NCI-H1105 treated with DMSO at 0.1 percent for 48 hours (cell line): ENCODE data around the gene SLC6A1.

Experiments used
- DNase-seq: peaks from one replicate; lab custom pipeline; 2025; lab: John Stamatoyannopoulos, UW

SLC6A1 gene

DNA sequence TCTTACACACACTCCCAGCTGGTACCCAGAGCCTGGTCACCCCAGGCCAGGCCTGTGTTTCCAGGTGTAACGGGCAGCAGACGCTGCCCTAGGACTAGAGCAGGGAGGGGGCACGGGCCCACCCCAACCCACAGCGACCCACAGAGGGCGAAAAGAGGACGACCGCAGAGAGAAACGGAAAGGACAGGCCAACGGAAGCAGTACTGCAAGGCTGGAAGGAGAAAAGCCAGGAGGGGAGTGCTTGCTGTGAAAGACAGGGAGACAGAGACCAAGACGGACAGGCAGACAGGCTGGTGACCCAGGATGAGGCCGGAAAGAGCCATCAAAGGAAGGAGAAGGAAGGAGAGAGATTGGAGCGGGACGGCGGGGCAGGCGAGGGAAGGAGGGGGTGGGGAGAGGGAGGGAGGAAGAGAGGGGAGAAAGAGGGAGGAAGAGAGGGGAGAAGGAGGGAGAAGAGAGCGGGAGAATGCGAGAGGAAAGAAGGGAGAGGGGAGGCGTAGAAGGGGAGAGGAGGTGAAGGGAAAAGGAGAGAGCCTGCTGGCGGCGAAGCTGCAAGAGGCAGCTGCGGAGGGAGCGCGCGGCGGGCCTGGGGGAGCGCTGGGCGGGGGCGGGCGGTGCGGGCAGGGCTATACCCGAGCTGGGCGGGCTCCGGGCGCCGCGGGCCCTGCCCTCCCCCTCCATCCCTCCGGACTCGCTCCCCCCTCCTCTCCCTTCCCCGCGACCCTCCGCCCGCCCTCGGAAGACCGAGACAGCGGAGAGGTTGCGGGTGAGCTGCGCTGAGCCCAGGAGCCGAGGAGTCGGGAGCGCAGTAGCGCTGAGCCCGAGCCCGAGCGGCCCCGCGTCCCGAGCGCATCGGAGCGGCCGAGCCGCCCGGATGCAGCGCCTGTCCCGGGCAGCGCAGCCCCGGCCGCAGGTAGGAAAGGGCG is at the start of gene SLC6A1:
TSS of gene SLC6A1 (plus strand) at position 732 of the 926 bp plus-strand sequence. CDS start 24,464 bp downstream, outside the sequence.
- peak; percentile 12 for DNase-seq

DNA sequence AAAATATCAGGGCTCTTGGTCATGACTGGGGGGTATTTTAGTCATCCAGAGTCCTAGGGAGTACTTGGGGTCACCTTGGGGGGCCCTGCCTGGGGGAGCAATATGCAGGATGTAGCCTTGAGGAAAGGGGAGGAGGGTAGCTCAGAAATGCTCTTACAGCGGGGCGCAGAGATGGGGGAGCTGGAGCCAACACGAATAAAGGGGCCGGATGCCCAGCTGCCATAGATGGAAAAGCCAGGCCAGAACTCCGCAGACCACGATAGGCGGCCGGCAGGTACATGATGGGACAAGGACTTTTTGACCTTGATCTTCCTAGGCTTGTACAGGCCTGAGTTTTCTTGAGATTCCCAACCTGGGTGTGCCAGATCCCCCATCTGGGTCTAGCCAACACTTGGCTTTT is 47.7 kb upstream of the SLC6A1 start:
- no peak for DNase-seq

DNA sequence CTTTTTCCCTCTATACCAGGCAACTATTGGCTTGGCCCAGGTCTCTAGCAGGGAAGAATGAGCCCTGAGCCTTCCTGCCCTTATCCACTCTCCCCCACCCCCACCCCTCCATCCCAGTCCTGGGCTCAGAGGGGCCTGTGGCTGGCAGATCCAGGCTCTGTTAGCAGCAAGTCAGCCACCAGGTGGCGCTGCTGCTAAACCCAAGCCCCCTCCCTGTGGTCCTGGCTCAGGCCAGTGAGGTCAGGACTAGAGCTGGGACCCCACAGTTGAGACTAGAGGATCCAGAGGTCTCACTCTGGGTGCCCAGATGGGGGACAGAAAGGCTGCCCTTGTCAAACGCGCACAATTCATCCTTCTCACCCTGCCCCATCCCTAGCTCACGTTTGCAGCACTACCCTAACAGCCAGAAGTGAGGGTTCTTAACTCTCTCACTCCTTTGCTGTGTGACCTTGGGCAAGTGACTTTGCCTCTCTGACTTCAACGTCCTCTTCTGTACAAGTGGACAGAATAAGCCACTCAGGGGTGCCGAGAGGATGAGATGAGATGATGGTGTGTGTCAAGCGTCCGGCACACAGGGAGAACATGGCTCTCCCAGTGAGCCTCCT is 46.8 kb upstream of the SLC6A1 start:
- no peak for DNase-seq

DNA sequence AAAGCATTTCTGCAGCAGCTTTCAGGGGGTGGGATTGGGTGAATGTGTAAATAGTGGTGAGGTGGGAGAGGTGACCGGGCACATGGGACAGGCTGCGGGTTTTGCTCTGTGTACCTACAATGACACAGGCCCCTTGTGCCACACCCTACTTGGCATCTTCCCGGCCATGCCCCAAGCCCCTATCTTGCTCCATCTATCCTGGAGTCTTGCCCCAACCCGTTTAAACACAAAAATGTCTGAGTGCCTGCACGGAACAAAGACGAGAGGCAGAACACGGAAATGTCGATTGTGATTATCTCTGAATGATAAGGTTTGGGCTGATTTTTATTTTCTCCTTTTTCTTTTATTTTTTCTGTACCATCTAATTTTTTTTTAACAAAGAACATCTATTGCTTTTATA is 46.0 kb upstream of the SLC6A1 start:
- no peak for DNase-seq

DNA sequence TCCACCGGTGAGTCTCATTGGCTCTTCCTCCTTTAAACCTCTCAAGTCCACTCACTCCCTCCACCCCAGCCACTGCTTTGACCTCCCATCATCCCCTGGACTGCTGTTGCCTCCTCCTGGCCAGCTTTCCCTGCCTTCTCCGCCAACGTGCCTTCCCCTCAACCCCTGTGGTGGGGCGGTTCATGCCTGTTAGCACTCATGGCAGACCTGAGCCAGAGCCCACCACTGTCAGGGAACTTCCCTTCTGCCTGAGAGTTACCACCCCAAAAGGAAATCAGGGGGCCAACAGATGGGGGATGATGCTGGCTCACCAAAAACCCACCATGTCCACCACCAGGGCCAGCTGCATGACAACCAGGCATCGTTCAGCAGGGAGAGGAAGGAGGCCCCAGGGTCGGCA is 44.2 kb upstream of the SLC6A1 start:
- DNase-seq = no peak

DNA sequence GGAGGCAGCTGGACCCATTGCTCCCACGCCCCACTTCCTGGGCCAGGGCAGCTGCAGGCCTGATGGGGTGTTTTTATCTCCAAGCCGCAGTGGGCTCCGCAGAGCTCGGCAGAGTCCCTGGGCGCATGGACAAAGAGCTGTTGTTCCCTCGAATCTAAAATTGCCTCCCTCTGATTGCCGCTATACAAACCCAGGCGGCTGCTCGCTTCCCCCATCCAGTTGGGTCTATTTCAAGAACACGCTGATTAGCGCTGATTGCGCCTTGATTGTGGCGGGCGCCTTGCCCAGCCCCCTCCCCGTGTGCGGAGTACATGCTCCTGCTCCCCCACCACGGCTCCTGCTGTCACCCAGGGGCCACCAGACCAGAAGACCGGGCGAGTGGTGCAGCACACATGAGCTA is 43.4 kb upstream of the SLC6A1 start:
- no peak for DNase-seq

DNA sequence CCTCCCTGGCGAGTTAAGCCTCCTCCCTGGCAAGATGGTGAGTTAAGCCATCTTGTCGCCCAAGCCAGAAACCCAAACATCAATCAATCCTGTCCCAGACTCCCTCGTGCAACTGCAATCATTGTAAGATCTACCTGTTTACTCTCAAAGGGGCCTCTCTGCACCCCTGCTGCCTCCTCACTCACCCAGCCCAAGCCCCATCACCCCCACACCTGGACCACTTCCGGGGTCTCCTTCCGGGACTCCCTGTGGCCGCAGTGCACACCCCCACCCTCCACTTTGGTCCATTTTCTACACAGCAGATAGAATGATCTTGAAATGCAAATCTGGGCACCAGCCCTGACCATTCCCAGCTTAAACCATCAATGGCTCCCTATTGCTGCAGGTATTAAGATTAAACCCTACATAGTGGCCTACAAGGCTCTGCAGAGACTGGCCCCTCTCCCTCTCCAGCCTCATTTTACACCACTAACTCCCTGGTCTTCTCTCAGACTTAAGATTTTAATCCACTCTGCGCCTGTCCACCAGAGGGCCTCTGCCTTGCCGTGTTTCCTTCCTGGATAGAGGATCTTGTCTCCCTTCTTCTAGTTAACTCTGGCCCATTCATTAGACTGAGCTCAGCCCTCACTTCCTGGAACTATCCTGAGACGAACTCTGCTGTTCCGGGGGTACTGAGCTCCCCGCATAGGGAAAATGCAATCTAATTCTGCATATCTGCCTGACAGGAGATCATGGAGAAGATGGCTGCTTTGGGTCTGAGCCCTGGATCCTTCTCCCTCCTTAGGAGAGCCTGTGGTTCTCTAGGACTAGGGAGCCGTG is 41.9 kb upstream of the SLC6A1 start:
- peak; percentile 19 for DNase-seq

DNA sequence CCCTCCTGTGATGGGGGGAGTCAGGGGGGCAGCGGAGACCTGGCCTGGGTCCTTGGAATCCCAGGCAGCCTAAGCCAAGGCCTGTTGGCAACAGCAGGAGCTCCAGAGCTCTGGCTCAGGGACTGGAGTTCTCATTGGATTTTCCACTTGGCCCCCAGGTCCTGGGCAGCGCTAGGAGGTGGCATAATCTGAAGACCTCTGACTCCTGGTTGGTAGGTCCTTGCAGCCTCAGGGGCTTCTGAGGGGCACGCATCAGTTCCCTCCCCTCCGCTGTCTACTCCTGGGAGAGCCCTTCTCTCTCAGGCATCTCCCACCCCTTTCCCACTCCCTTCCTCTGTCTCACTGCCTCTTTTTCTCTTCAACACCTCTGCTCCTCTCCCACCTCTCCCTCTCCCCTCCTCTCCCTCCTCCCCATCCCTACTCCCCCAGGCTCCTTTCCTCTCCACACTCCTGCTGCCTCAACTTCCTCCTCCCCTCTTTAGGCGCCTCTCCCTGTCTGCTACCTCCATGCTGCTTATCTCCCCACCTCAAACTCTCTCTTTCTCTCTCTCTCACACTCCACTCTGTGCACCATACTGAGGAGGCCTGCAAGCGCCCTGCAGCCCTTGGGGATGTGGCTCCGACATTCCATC is 41.1 kb upstream of the SLC6A1 start:
- no peak for DNase-seq

DNA sequence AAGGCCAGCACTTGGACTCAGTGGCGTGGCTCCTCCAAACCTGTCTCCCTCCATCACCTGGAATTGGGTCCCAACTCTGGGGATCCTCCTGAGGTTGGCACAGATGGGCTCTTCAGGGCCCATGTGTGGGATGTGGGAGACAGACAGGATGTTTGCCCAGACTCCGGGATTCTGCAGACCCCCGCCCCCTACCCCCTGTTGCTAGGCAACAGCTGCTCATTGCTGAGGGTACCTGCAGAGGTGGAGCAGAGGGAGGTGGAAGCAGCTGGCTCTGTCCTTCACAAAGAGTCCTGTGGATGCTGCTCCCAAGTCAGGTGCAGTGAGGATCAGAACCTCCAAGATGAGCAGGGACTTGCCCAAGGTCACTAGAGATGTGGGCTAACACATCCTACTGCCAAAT is 40.0 kb upstream of the SLC6A1 start:
- DNase-seq = no peak

DNA sequence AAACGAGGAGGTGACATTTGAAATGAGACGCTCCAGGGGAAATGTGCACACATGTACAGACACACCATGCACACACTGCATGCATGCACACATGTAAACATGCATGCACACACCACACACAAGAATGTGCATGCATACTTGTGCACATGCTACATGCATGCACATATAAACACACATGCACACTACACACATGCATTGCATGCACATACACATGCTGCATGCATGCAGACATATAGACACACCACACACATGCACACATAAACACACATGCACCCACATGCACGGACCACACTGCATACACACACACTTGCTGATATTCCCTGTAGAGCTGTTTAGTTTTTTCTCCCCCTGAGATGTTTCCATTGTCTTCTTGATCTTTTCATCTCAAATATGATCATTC is 37.8 kb upstream of the SLC6A1 start:
- DNase-seq = no peak

DNA sequence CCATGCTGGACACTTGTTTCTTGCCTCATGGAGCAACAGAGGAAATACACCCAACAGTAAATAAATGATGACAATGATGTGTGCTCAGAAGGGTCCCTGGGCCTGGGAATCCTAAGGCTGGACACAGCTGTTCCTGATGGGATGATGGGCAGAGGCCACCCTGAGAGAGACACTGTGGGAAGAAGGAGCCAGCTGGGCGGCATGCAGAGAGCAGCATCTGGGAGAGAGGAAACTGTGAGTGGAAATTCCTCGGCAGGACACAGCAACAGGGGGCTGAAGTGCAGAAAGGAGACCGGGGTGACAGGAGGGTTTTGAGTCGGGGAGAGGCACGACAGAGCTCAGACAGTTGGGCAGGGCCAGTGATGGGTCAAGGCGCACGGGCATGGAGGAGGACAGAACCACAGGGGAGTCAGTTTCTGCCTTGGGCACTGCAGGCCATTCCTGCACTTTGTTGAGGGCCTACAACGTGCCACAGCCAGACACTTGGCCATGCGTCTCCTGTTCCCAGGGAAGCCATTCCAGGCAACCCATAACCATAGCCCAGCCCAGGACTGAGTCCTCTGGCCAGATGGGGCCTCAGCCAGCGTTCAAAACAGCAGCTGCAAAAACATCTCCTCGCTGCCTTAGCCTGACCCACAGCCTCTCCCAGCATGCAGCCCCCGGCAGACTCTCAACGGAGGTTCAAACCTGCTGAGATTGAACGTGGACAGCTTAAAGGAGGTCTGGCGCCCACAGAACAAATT is 36.7 kb upstream of the SLC6A1 start:
- DNase-seq = no peak

DNA sequence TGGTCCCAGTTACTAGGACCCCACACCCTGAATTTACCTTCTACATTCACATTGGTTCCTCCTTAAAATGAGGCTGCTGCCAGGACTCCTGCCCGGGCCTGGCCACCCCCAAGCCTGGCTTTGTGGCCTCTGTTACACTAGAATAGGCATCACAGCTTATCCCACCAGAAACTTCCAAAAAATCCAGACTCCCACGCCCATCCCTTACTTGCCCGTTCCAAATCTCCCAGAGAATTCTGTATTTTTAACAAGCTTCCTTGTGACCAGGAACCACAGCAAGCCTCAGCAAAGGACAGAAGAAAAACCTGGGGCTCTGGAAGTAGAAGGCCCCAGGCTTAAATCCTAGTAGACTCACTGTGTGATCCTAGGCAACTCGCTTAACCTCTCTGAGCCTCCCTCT is 36.0 kb upstream of the SLC6A1 start:
- no peak for DNase-seq

DNA sequence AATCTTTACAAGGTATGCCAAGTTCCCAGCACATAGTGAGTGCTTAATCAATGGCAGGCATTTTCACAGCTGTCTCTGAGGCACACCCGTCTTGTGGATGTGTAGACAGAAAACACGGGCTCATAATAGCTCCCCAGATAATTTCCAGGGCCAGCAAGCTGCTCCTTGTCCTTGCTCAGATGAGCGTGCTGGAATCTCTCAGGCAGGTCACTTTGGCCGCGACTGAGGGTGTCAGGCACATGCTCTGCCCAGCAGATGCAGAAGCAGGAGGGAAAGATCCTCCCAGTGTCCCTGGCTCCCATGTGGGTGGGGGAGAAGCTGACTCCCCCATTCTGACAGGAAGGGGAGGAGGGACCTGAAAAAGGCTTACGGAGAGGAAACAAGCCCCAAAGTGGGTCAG is 35.6 kb upstream of the SLC6A1 start:
- DNase-seq = no peak

DNA sequence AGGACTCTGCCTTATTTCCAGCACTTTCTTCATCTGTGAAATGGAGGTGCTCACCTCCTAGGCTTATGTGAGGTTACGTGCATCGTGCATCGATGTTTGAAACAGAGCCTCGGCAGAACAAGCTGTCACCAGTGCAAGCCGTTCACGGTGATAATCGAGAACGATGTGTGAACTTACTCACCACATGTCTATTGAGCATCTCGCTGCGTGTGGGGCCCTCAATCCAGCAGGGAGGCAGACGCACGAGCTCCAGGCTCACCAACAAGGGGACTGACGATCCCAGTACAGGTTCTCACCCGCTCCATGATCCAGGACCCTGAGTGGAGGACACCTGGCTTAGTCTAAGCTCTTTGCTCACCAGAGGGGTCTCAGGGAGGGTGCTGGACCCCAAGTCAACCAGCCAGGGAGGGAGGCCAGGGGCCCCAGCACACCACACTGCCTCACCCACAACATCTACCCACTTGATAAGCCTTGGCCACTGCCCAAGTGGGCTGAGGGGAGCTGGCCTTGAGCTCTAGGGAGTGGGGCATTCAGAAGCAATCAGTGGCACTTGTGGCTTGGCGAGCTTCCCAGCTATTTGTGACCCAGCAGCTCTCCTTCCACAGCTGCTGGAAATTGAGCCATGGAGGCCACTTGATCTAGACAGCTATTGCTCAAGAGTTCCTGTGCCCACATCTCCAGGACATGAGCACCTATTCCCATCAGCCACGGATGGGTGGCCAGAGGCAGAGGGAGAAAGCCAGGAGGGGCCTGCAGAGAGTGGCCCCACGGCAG is 34.4 kb upstream of the SLC6A1 start:
- peak; percentile 85 for DNase-seq

DNA sequence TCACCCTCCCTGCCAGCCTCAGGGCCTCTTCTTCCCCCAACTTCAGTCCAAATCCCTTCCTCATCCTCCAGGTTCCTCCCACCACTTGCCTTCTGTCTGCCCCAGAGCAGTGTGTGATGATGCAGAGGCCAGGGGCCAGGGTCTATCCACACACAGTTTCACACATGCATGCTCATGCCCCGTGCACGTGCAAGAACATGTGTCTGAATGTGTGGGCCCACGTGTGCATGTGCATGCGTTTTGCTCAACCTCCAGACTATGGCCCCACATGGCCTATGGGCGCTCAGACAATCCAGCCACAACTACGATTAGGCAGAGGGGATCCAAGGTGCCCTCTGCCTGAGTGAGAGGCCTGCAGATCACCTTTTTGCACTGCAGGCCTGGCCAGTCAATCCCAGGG is 32.3 kb upstream of the SLC6A1 start:
- no peak for DNase-seq

DNA sequence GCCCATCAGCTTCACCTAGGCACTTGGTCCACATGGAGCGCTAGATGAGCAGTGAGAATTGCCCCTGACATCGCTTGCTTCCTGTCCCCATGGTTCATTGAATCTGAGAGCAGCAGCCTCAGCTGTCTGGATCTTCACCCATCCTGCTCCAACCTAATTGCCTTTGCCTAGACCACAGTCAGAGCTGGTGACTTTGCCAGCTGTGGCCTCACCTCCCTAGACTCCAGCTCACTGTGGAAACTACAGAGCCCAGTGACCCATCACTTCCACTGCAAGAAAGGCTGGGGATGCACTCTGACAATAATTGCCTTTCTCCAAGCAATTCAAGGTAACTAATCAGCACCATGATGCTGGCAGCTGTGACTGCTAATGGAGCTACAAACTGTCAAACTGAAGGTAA is 30.6 kb upstream of the SLC6A1 start:
- peak; percentile 83 for DNase-seq

DNA sequence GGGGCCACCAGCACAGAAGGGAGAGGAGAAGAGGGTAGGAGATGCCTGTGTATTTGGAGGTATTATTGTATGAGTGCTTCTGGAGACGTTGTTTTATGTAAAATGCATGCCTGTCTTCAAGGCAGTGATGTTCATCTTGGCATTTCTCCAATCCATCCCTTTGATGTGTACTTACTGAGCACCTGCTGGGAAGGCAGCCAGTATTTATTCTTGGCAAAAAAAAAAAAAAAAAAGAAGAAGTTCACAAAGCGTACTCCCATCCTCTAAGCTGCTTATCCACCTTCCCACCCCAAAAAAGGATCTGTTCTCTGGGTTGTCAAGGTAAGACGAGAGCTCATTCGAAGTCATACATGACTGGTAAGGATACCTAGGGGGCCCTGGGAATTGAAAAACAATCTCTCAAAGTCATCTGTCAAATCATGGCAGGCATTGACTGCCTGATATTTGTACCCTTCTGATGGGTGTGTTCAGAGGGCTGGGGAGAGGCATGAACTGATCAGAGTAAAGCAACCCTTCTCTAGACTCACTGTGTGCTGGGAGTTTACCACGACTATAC is 30.0 kb upstream of the SLC6A1 start:
- DNase-seq = peak; percentile 93

DNA sequence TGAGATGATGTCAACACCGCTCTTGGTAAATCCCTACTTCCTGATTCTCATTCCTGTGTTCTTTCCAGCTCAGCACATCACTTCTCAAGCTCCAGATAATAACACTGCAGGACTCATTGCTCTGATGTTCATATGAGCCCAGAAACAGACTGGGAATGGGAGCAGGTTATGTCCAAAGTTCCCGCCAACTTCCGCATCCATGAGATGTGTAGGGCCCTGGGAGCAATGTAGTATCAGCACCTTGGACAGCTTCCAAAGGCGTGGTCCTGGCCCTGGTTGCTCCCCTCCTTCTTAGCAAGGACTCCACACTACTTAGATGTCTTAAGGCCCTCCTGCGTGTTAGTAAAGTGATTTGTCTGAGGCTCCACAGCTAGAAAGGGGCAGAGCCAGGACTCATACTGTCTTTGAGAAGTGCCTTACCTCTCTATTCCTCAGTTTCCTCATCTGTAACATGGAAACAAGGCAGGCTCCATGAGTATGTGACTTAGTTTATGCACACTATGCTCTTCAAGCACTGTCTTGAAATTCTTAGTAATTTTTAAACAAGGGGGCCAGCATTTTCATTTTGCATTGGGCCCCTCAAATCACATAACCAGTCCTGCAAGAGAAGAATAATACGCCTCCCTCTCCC is 27.9 kb upstream of the SLC6A1 start:
- DNase-seq = no peak

DNA sequence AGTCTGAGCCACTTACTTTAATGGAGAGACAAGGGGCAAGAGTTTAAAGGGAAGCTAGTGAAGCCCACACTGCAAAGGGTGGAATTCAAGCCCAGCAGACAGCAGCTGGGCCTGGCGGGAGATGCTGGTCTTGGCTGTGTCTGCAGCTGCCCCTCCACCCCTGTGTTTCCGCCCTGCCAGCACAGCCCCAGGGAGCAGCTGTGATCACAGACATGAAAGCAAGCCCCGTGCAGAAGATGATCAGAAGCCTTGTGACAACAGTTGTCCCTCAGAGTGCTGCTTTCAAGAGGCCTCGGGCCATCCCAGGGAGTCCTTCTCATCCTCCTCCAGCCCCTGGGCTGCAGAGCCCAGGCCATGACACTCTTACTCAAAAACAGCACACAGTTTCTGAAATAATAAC is 24.1 kb upstream of the SLC6A1 start:
- peak; percentile 31 for DNase-seq
